ENCODE measurements around the gene WDR88. TPM values are rescaled to one million over a fixed set of nuclear protein-coding genes. Genes with fewer than 3 reads are reported as not detected.

The WDR88 gene
- total and polyA plus RNA-seq, 2 donors (not counting 1 experiment from before 2014, with no cell fraction given): 0.47 TPM; not detected in 1

DNA sequence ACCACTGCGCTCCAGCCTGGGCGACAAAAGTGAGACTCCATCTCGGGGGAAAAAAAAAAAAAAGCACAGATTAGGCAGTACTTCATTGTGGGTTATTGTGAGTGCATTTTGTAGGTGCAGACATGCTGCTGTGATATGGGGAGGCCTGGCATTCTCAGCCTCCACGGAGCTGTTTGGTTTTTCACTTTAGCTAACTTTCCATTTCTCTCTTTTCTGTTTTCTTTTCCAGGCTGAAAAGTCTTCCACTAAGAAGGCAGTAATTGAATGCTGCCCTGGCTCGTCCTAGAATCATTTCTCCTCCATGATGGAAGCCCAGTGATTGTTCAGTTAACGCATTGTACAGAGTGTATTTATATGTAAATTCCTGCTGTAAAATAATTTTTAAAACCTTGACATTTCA, 2.0 kb upstream of the WDR88 start:
- Histone ChIP-seq H3K79me2 (ENCODE audit: control insufficient read depth, insufficient read depth, low read length) (no peaks in the 10 kb centered on the region), H3K4me3 (ENCODE audit: control extremely low read depth in 1 of 5, extremely low read depth in 1 of 5, insufficient read depth in 1 of 5, low read depth in 2 of 5, low read length in 4 of 5) (no peak overlapping the region), H2AFZ (ENCODE audit: insufficient read depth, low read depth, low read length, poor library complexity, severe bottlenecking) (no peak overlapping the region), H3K9me3 (ENCODE audit: control extremely low read depth in 1 of 3, control insufficient read depth in 2 of 3, insufficient read depth in 1 of 3, low read length in 2 of 3) (peaks cover 0 to 6% (median 0%) of the 10 kb centered on the region in 3 donors), H3K4me1 (ENCODE audit: control insufficient read depth in 2 of 2, insufficient read depth in 2 of 2, low read length in 2 of 2) (peaks cover 0 to 2% of the 10 kb centered on the region in 2 donors), H3K27ac (ENCODE audit: low read length in 2 of 2) (no peak overlapping the region), H3K4me2 (replicated peaks; ENCODE audit: low read depth, low read length, poor library complexity, severe bottlenecking) (no peak overlapping the region), H4K20me1 (ENCODE audit: control insufficient read depth, insufficient read depth, low read length, poor library complexity, severe bottlenecking) (no peaks in the 10 kb centered on the region), H3K27me3 (replicated peaks in 1 of 4; ENCODE audit: control extremely low read depth in 1 of 4, control insufficient read depth in 3 of 4, insufficient read depth in 4 of 4, low read length in 3 of 4) (no peaks in the 10 kb centered on the region), H3K36me3 (replicated peaks in 1 of 2; ENCODE audit: control extremely low read depth in 1 of 2, control insufficient read depth in 1 of 2, extremely low read depth in 1 of 2, insufficient read depth in 2 of 2, low read length in 1 of 2) (peaks cover 0 to 28% of the 10 kb centered on the region in 2 experiments), H3K9ac (ENCODE audit: low read length) (no peak overlapping the region)
- H3K27ac Mint-ChIP-seq: no peak overlapping the region
- ATAC-seq (ENCODE audit: low read depth) (no peak), DNase-seq (no peak)
- H3K9me3 Mint-ChIP-seq (ENCODE audit: insufficient read depth): no peaks in the 10 kb centered on the region
- POLR2A ChIA-PET: no interaction called here
- no peaks in the 10 kb centered on the region for H3K27me3 Mint-ChIP-seq
- WGBS (ENCODE audit: insufficient coverage): 100% methylated on average over 2 of the region's 6 CpGs
- peaks cover 6% of the 10 kb centered on the region for H3K4me1 Mint-ChIP-seq
- CTCF ChIA-PET: interaction anchor here (0.8 to 1.0 kb wide), 3 partner anchors 11 to 278 kb away, joined by 3 to 4 read pairs (median 3); no protein-coding TSS in a partner anchor
- no peak for TF ChIP-seq EZH2 (IDR thresholded peaks at IDR 0.05; ENCODE audit: borderline replicate concordance, insufficient read depth, low read depth, low read length, poor library complexity, severe bottlenecking)
- TF ChIP-seq, protein P1, sequence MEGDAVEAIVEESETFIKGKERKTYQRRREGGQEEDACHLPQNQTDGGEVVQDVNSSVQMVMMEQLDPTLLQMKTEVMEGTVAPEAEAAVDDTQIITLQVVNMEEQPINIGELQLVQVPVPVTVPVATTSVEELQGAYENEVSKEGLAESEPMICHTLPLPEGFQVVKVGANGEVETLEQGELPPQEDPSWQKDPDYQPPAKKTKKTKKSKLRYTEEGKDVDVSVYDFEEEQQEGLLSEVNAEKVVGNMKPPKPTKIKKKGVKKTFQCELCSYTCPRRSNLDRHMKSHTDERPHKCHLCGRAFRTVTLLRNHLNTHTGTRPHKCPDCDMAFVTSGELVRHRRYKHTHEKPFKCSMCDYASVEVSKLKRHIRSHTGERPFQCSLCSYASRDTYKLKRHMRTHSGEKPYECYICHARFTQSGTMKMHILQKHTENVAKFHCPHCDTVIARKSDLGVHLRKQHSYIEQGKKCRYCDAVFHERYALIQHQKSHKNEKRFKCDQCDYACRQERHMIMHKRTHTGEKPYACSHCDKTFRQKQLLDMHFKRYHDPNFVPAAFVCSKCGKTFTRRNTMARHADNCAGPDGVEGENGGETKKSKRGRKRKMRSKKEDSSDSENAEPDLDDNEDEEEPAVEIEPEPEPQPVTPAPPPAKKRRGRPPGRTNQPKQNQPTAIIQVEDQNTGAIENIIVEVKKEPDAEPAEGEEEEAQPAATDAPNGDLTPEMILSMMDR (IDR thresholded peaks at IDR 0.05): no peak
- no peak overlapping the region for H3K4me3 Mint-ChIP-seq
- intact Hi-C loops (cut with micrococcal nuclease): loop anchor here (5.0 kb wide), 1 partner anchor 277 kb away; no protein-coding TSS in a partner anchor

DNA sequence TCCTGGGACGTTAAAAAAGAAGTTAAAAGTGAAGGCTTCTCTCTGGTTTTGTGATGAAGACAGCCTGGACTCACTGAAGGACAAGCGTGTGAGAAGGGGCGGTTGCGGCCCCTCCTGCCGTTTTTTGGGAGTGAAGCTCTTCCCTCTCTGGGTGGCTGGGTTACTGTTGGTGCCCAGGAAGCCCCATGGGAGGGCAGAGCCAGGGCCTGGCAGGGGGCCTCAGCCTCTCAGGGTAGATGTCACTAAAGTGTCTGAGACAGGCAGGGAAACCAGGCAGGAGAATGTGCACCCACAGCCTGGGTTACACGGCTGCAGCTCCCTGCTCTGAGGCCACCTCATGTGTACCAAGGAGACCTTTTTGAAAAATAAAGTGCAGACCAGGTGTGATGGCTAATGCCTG, 1.5 kb upstream of the WDR88 start:
- Histone ChIP-seq H3K79me2 (ENCODE audit: control insufficient read depth, insufficient read depth, low read length) (no peaks in the 10 kb centered on the region), H4K20me1 (ENCODE audit: control insufficient read depth, insufficient read depth, low read length, poor library complexity, severe bottlenecking) (no peaks in the 10 kb centered on the region), H3K4me2 (replicated peaks; ENCODE audit: low read depth, low read length, poor library complexity, severe bottlenecking) (no peak overlapping the region), H3K9me3 (ENCODE audit: control extremely low read depth in 1 of 3, control insufficient read depth in 2 of 3, insufficient read depth in 1 of 3, low read length in 2 of 3) (peaks cover 0 to 9% (median 0%) of the 10 kb centered on the region in 3 donors), H2AFZ (ENCODE audit: insufficient read depth, low read depth, low read length, poor library complexity, severe bottlenecking) (no peak overlapping the region), H3K9ac (ENCODE audit: low read length) (no peak overlapping the region), H3K4me1 (ENCODE audit: control insufficient read depth in 2 of 2, insufficient read depth in 2 of 2, low read length in 2 of 2) (peaks cover 0 to 2% of the 10 kb centered on the region in 2 donors), H3K4me3 (ENCODE audit: control extremely low read depth in 1 of 5, extremely low read depth in 1 of 5, insufficient read depth in 1 of 5, low read depth in 2 of 5, low read length in 4 of 5) (no peak overlapping the region), H3K27ac (ENCODE audit: low read length in 2 of 2) (no peak overlapping the region), H3K36me3 (replicated peaks in 1 of 2; ENCODE audit: control extremely low read depth in 1 of 2, control insufficient read depth in 1 of 2, extremely low read depth in 1 of 2, insufficient read depth in 2 of 2, low read length in 1 of 2) (peaks cover 0 to 25% of the 10 kb centered on the region in 2 experiments), H3K27me3 (replicated peaks in 1 of 4; ENCODE audit: control extremely low read depth in 1 of 4, control insufficient read depth in 3 of 4, insufficient read depth in 4 of 4, low read length in 3 of 4) (no peaks in the 10 kb centered on the region)
- ChIA-PET CTCF (interaction anchor here (1.0 kb wide), 1 partner anchor 10 kb away, joined by 3 read pairs; no protein-coding TSS in a partner anchor), POLR2A (no interaction called here)
- ATAC-seq (ENCODE audit: low read depth) (no peak), DNase-seq (no peak)
- H3K9me3 Mint-ChIP-seq (ENCODE audit: insufficient read depth): no peaks in the 10 kb centered on the region
- TF ChIP-seq, protein P1 (IDR thresholded peaks at IDR 0.05): no peak
- no peak for TF ChIP-seq EZH2 (IDR thresholded peaks at IDR 0.05; ENCODE audit: borderline replicate concordance, insufficient read depth, low read depth, low read length, poor library complexity, severe bottlenecking)
- no peak overlapping the region for H3K27ac Mint-ChIP-seq
- 97% methylated on average over 6 of the region's 6 CpGs for WGBS (ENCODE audit: insufficient coverage)
- H3K4me3 Mint-ChIP-seq: no peak overlapping the region
- H3K4me1 Mint-ChIP-seq: peaks cover 10% of the 10 kb centered on the region
- H3K27me3 Mint-ChIP-seq: no peaks in the 10 kb centered on the region
- intact Hi-C loops (cut with micrococcal nuclease): no loop called here
